Measurements from ENCODE around the gene GJD4.

- TF ChIP-seq CTCF (conservative IDR thresholded peaks at IDR 0.05; ENCODE audit: low read depth, low read length): no peak
- no peak for TF ChIP-seq SMC3 (IDR thresholded peaks at IDR 0.05; ENCODE audit: low read depth, low read length)
- no peak for TF ChIP-seq USF2 (IDR thresholded peaks at IDR 0.05; ENCODE audit: low read depth, low read length)
- no peak for TF ChIP-seq POLR2A (IDR thresholded peaks at IDR 0.05; ENCODE audit: low read depth, low read length)
- no peak for TF ChIP-seq RFX5 (IDR thresholded peaks at IDR 0.05; ENCODE audit: low read depth, low read length)
- TF ChIP-seq ELK1 (IDR thresholded peaks at IDR 0.05; ENCODE audit: borderline replicate concordance, low read depth, low read length): no peak
- TF ChIP-seq RAD21 (IDR thresholded peaks at IDR 0.05; ENCODE audit: low read length): no peak
- no peak for TF ChIP-seq CEBPB (IDR thresholded peaks at IDR 0.05; ENCODE audit: low read depth, low read length)
- TF ChIP-seq MAFK (IDR thresholded peaks at IDR 0.05; ENCODE audit: low read depth, low read length): no peak
These were observed 26.0 kb upstream of the GJD4 start for GRCh38 chr10:35579116-35579515.
